B cell (primary cell): ENCODE measurements around the gene RASGRF2. TPM values are rescaled to one million over a fixed set of nuclear protein-coding genes. Genes with fewer than 3 reads are reported as not detected.

Experiments
- ATAC-seq: fragments of 200-7000 bp; cut with Tn5 transposase; one replicate; pipeline ENCODE4 v1.10.0; 2021; ENCODE audit warnings: low read depth, mild to moderate bottlenecking, moderate number of reproducible peaks, moderate library complexity
- CTCF ChIA-PET: fragments of 350-600 bp; sonication (Branson Sonifier 250); formaldehyde crosslinking; loops from one replicate; lab custom pipeline; 2021; ENCODE audit warnings: antibody characterized with exemption, inconsistent platforms; lab: Charles Lee
- POLR2A ChIA-PET: fragments of 350-600 bp; sonication (Branson Sonifier 250); formaldehyde crosslinking; loops from one replicate; lab custom pipeline; 2021; ENCODE audit warnings: antibody characterized with exemption; lab: Charles Lee
- DNase-seq: peaks from one replicate; pipeline ENCODE4 v3.0.0; 2013
- H2AFZ ChIP-seq: 2 replicates; pipeline ENCODE4 v1.6.1; 2012; ENCODE audit warnings: mild to moderate bottlenecking, low read depth, low read length; ENCODE audit not compliant: insufficient read depth, poor library complexity, severe bottlenecking
- H3K27ac ChIP-seq, 2 donors: 1 replicate in 1 of 2; 2 replicates in 1 of 2; pipeline ENCODE4 v1.5.1; 2012 to 2013; ENCODE audit warnings: low read length in 2 of 2, mild to moderate bottlenecking in 2 of 2, moderate library complexity in 1 of 2
- H3K27me3 ChIP-seq, 4 experiments: fragments of 200-600 bp in 1 of 4; sonication (generic) in 1 of 4; replicated peaks in 1 of 4; 1 replicate in 2 of 4; 2 replicates in 2 of 4; pipeline versions ENCODE4 v1.6.1 to v1.7.0; 2013 to 2016; ENCODE audit warnings: low read length in 3 of 4, mild to moderate bottlenecking in 2 of 4, mixed read lengths in 1 of 4, moderate library complexity in 1 of 4; ENCODE audit not compliant: insufficient read depth in 4 of 4, control insufficient read depth in 3 of 4; ENCODE audit errors: control extremely low read depth in 1 of 4
- H3K36me3 ChIP-seq, 2 experiments: replicated peaks in 1 of 2; 1 replicate in 1 of 2; 2 replicates in 1 of 2; pipeline versions ENCODE4 v1.6.1 to v1.7.1; 2013; ENCODE audit warnings: low read length in 1 of 2; ENCODE audit not compliant: insufficient read depth in 2 of 2, control insufficient read depth in 1 of 2; ENCODE audit errors: control extremely low read depth in 1 of 2, extremely low read depth in 1 of 2
- H3K4me1 ChIP-seq, 2 donors: fragments of 200-600 bp in 1 of 2; sonication (generic) in 1 of 2; 1 replicate in 1 of 2; 2 replicates in 1 of 2; pipeline versions ENCODE4 v1.5.1 to v1.6.1; 2013 to 2017; ENCODE audit warnings: low read length in 2 of 2; ENCODE audit not compliant: control insufficient read depth in 2 of 2, insufficient read depth in 2 of 2
- H3K4me2 ChIP-seq: replicated peaks from 2 replicates; pipeline ENCODE3; 2012; ENCODE audit warnings: mild to moderate bottlenecking, low read depth, low read length; ENCODE audit not compliant: poor library complexity, severe bottlenecking
- H3K4me3 ChIP-seq, 5 experiments: fragments of 200-600 bp in 1 of 5; sonication (generic) in 1 of 5; 1 replicate in 3 of 5; 2 replicates in 2 of 5; pipeline versions ENCODE4 v1.5.1 to v1.7.0; 2011 to 2016; ENCODE audit warnings: low read length in 4 of 5, mild to moderate bottlenecking in 4 of 5, low read depth in 2 of 5, control low read depth in 1 of 5, moderate library complexity in 1 of 5; ENCODE audit not compliant: insufficient read depth in 1 of 5; ENCODE audit errors: control extremely low read depth in 1 of 5, extremely low read depth in 1 of 5
- H3K79me2 ChIP-seq: fragments of 200-600 bp; sonication (generic); one replicate; pipeline ENCODE4 v1.6.0; 2016; ENCODE audit warnings: low read length; ENCODE audit not compliant: control insufficient read depth, insufficient read depth
- H3K9ac ChIP-seq: fragments of 200-600 bp; sonication (generic); 2 replicates; pipeline ENCODE4 v1.6.1; 2017; ENCODE audit warnings: mild to moderate bottlenecking, low read length, moderate library complexity
- H3K9me3 ChIP-seq, 3 donors: one replicate each; pipeline versions ENCODE4 v1.6.1 to v1.7.1; 2013; ENCODE audit warnings: low read length in 2 of 3; ENCODE audit not compliant: control insufficient read depth in 2 of 3, insufficient read depth in 1 of 3; ENCODE audit errors: control extremely low read depth in 1 of 3
- H4K20me1 ChIP-seq: 2 replicates; pipeline ENCODE4 v1.6.0; 2012; ENCODE audit warnings: mild to moderate bottlenecking, low read length; ENCODE audit not compliant: insufficient read depth, control insufficient read depth, poor library complexity, severe bottlenecking
- H3K27ac Mint-ChIP-seq: one replicate; pipeline ENCODE4 v1.8.0; 2021; ENCODE audit warnings: mixed read lengths
- H3K27me3 Mint-ChIP-seq: one replicate; pipeline ENCODE4 v1.8.0; 2021; ENCODE audit warnings: mixed read lengths
- H3K4me1 Mint-ChIP-seq: one replicate; pipeline ENCODE4 v1.8.0; 2021; ENCODE audit warnings: mixed read lengths
- H3K4me3 Mint-ChIP-seq: one replicate; pipeline ENCODE4 v1.8.0; 2021; ENCODE audit warnings: mixed read lengths
- H3K9me3 Mint-ChIP-seq: one replicate; pipeline ENCODE4 v1.8.0; 2022; ENCODE audit warnings: mixed read lengths; ENCODE audit not compliant: insufficient read depth
- EZH2 ChIP-seq: IDR thresholded peaks from 2 replicates; pipeline ENCODE4 v1.6.1; 2012; ENCODE audit warnings: borderline replicate concordance, low read depth, mild to moderate bottlenecking, moderate library complexity, low read length; ENCODE audit not compliant: insufficient read depth, poor library complexity, severe bottlenecking
- WGBS: methylation state at CpG from one replicate; pipeline ENCODE4 v1.1.5; 2013; ENCODE audit warnings: missing lambda C conversion rate; ENCODE audit not compliant: insufficient coverage; 5-methylcytosine and 5-hydroxymethylcytosine counted together
- intact Hi-C: fragments of 100-400 bp; cut with micrococcal nuclease; formaldehyde crosslinking; loops from one replicate; pipeline ENCODE4 v1.10.0; 2022
- polyA plus RNA-seq: library from polyadenylated mRNA; depleted of rRNA; stranded (reverse); fragments of >200 nt; gene quantifications from 2 replicates; pipeline ENCODE4 v1.2.3, GENCODE V29; 2012
- total RNA-seq, 2 donors: library from RNA; stranded (reverse); fragments of 120-200 nt in 1 of 2; gene quantifications; 1 replicate in 1 of 2; 2 replicates in 1 of 2; pipeline versions ENCODE4 v1.2.3 to v1.2.4, GENCODE V29; 2013 to 2022
- TF ChIP-seq, protein P1 (sequence below): fragments of 200-600 bp; IDR thresholded peaks from one replicate; pipeline ENCODE4 v1.8.0; 2022; ENCODE audit warnings: antibody characterized with exemption, mild to moderate bottlenecking

RASGRF2 gene
- total and polyA plus RNA-seq, 2 donors (not counting 1 experiment from before 2014, with no cell fraction given) = 0.04 to 0.37 TPM

DNA sequence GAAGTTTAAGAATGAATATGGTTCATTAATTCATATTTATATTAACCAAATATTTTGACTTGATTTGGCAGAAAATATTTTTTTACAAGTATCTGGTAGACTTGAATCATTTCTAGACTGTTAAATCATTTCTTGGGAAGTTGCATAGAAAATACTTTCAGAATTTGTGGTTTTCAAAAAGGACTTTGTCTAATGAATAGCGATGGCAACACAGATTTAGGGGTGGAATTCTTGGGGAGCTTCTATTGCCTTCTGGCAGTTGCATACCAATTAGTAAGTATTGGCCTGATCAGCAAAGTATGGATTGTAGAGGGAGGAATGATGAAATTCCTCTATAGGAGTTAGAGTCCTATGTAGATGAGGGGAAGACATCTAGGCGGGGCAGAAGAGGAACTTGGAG lies 204.3 kb downstream of the RASGRF2 start:
- Histone ChIP-seq H3K79me2 (no peaks in the 10 kb centered on the region), H3K4me3 (no peak overlapping the region), H3K27ac (no peak overlapping the region), H3K4me2 (no peak overlapping the region), H4K20me1 (no peaks in the 10 kb centered on the region), H3K9ac (no peak overlapping the region), H3K9me3 (no peaks in the 10 kb centered on the region), H3K4me1 (no peaks in the 10 kb centered on the region), H3K27me3 (no peaks in the 10 kb centered on the region), H3K36me3 (no peaks in the 10 kb centered on the region), H2AFZ (no peak overlapping the region)
- Mint-ChIP-seq H3K4me3 (no peak overlapping the region), H3K27me3 (peaks cover 8% of the 10 kb centered on the region), H3K4me1 (no peaks in the 10 kb centered on the region), H3K27ac (no peak overlapping the region), H3K9me3 (no peaks in the 10 kb centered on the region)
- DNase-seq (no peak), ATAC-seq (no peak)
- ChIA-PET CTCF (no interaction called here), POLR2A (no interaction called here)
- intact Hi-C loops = no loop called here
- 73% methylated on average over 2 of the region's 2 CpGs for WGBS
- TF ChIP-seq, protein P1, sequence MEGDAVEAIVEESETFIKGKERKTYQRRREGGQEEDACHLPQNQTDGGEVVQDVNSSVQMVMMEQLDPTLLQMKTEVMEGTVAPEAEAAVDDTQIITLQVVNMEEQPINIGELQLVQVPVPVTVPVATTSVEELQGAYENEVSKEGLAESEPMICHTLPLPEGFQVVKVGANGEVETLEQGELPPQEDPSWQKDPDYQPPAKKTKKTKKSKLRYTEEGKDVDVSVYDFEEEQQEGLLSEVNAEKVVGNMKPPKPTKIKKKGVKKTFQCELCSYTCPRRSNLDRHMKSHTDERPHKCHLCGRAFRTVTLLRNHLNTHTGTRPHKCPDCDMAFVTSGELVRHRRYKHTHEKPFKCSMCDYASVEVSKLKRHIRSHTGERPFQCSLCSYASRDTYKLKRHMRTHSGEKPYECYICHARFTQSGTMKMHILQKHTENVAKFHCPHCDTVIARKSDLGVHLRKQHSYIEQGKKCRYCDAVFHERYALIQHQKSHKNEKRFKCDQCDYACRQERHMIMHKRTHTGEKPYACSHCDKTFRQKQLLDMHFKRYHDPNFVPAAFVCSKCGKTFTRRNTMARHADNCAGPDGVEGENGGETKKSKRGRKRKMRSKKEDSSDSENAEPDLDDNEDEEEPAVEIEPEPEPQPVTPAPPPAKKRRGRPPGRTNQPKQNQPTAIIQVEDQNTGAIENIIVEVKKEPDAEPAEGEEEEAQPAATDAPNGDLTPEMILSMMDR = no peak
- no peak for TF ChIP-seq EZH2

DNA sequence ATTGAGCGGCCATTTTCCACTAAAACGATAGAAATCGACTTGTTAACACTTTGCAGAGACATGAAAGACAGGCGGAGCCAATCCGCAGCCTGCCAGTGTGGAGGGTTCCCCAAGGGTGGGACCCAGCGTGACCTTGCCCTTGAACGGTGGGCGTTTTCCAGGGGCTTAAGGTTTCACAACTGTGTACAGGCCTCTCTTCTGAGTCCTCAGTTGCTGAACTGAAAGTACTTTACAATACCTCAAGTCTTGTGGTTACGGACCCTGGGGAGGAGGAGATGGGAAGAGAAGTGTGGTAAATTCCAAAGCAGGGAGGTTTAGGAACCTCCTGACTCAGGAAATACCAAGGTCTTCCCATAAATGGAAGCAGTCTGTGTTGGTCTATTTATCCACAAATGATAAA lies 204.8 kb downstream of the RASGRF2 start:
- H3K4me1 Mint-ChIP-seq = no peaks in the 10 kb centered on the region
- DNase-seq (no peak), ATAC-seq (no peak)
- CTCF ChIA-PET = no interaction called here
- TF ChIP-seq, protein P1 = no peak
- TF ChIP-seq EZH2 = no peak
- no peaks in the 10 kb centered on the region for H3K27me3 ChIP-seq
- no peaks in the 10 kb centered on the region for H3K9me3 Mint-ChIP-seq
- no peak overlapping the region for H3K4me3 ChIP-seq
- peaks cover 11% of the 10 kb centered on the region for H3K27me3 Mint-ChIP-seq
- no peak overlapping the region for H3K9ac ChIP-seq
- no peak overlapping the region for H3K4me2 ChIP-seq
- H3K4me1 ChIP-seq = no peaks in the 10 kb centered on the region
- WGBS = 91% methylated on average over 8 of the region's 9 CpGs
- H4K20me1 ChIP-seq = no peaks in the 10 kb centered on the region
- H3K27ac ChIP-seq = no peak overlapping the region
- H3K36me3 ChIP-seq = no peaks in the 10 kb centered on the region
- intact Hi-C loops = no loop called here
- H3K4me3 Mint-ChIP-seq = no peak overlapping the region
- no peak overlapping the region for H3K27ac Mint-ChIP-seq
- POLR2A ChIA-PET = no interaction called here
- no peaks in the 10 kb centered on the region for H3K79me2 ChIP-seq
- H2AFZ ChIP-seq = no peak overlapping the region
- H3K9me3 ChIP-seq = no peaks in the 10 kb centered on the region
